RPMI7951 (cell line): ENCODE results near the gene DYNC1I1. TPM values are rescaled to one million over a fixed set of nuclear protein-coding genes. Genes with fewer than 3 reads are reported as not detected.

Experiments used
- DNase-seq: peaks from one replicate; pipeline ENCODE4 v3.0.0-alpha.2; 2012; ENCODE audit warnings: low read depth
- total RNA-seq: library from RNA; depleted of rRNA; stranded (reverse); fragments of >200 nt; shearing (Covaris generic); gene quantifications from 2 replicates; pipeline ENCODE4 v1.2.3, GENCODE V29; 2014

DYNC1I1 gene
- total RNA-seq, 1 experiment from 2014 or later, result 2.5 TPM

GRCh38 chr7:96080027-96080426 is 307.7 kb downstream of the DYNC1I1 start:
- DNase-seq, result peak; percentile 42

- DNase-seq, result peak; percentile 32
Observed at GRCh38 chr7:96084881-96085553, 312.7 kb downstream of the DYNC1I1 start.

GRCh38 chr7:96085953-96086352 is 313.6 kb downstream of the DYNC1I1 start:
- no peak for DNase-seq

- DNase-seq, result no peak
Observed at GRCh38 chr7:96088579-96088978, 316.2 kb downstream of the DYNC1I1 start.

- no peak for DNase-seq
Observed at GRCh38 chr7:96089511-96089910, 317.2 kb downstream of the DYNC1I1 start.

GRCh38 chr7:96090756-96091155 is 318.4 kb downstream of the DYNC1I1 start:
- DNase-seq, result no peak

GRCh38 chr7:96093435-96093834 is 321.1 kb downstream of the DYNC1I1 start:
- DNase-seq, result peak; percentile 62

- peak; percentile 24 for DNase-seq
Observed at GRCh38 chr7:96097835-96098234, 325.5 kb downstream of the DYNC1I1 start.

GRCh38 chr7:96100737-96101136 is 328.4 kb downstream of the DYNC1I1 start:
- DNase-seq, result no peak

GRCh38 chr7:96102096-96102811 is 329.9 kb downstream of the DYNC1I1 start:
- DNase-seq, result no peak

- no peak for DNase-seq
Observed at GRCh38 chr7:96104984-96105383, 332.6 kb downstream of the DYNC1I1 start.

- no peak for DNase-seq
Observed at GRCh38 chr7:96111405-96111804, 339.1 kb downstream of the DYNC1I1 start.

- no peak for DNase-seq
Observed at GRCh38 chr7:96114190-96114589, 341.8 kb downstream of the DYNC1I1 start.

GRCh38 chr7:96116173-96116572 is 343.8 kb downstream of the DYNC1I1 start:
- DNase-seq, result no peak

- DNase-seq, result no peak
Observed at GRCh38 chr7:96118449-96119001, 346.2 kb downstream of the DYNC1I1 start.

- DNase-seq, result no peak
Observed at GRCh38 chr7:96120445-96121225, 348.3 kb downstream of the DYNC1I1 start.

- no peak for DNase-seq
Observed at GRCh38 chr7:96121752-96122151, 349.4 kb downstream of the DYNC1I1 start.

- no peak for DNase-seq
Observed at GRCh38 chr7:96122746-96123145, 350.4 kb downstream of the DYNC1I1 start.

- no peak for DNase-seq
Observed at GRCh38 chr7:96126382-96126781, 354.0 kb downstream of the DYNC1I1 start.

GRCh38 chr7:96127746-96128145 is 355.4 kb downstream of the DYNC1I1 start:
- DNase-seq, result peak; percentile 6

GRCh38 chr7:96131525-96131924 is 359.2 kb downstream of the DYNC1I1 start:
- no peak for DNase-seq

- DNase-seq, result no peak
Observed at GRCh38 chr7:96135241-96135640, 362.9 kb downstream of the DYNC1I1 start.
